WERI-Rb-1 (cell line): Measurements from ENCODE around the gene CLDN7.

Source experiments
- DNase-seq: peaks from one replicate; pipeline ENCODE4 v3.0.0-alpha.2; 2020
- H3K27ac ChIP-seq: fragments of 250-450 bp; sonication (Bioruptor Pico); 2 replicates; pipeline ENCODE4 v1.5.1; 2020; ENCODE audit warnings: mild to moderate bottlenecking, moderate library complexity
- H3K27me3 ChIP-seq: fragments of 250-450 bp; sonication (Bioruptor Pico); 2 replicates; pipeline ENCODE4 v1.5.1; 2021; ENCODE audit warnings: mild to moderate bottlenecking, low read depth, moderate library complexity; ENCODE audit not compliant: insufficient read depth, severe bottlenecking
- H3K36me3 ChIP-seq: fragments of 250-450 bp; sonication (Bioruptor Pico); 2 replicates; pipeline ENCODE4 v1.5.1; 2020; ENCODE audit warnings: mild to moderate bottlenecking, moderate library complexity
- H3K4me3 ChIP-seq: 2 replicates; pipeline ENCODE4 v1.5.1; 2011; ENCODE audit warnings: low read depth, mild to moderate bottlenecking, control low read depth, low read length
- H3K9me3 ChIP-seq: fragments of 250-450 bp; sonication (Bioruptor Pico); 2 replicates; pipeline ENCODE4 v1.5.1; 2021; ENCODE audit warnings: mild to moderate bottlenecking, moderate library complexity; ENCODE audit not compliant: severe bottlenecking
- CTCF ChIP-seq: IDR thresholded peaks from 2 replicates; pipeline ENCODE4 v1.5.1; 2011; ENCODE audit warnings: low read depth, mild to moderate bottlenecking, control low read depth, inconsistent platforms, low read length

The CLDN7 gene

GRCh38 chr17:7252176-7253043 is 9.9 kb downstream of the CLDN7 start, which contains the start of gene ELP5:
ELP5 (plus strand) TSS chr17:7252215; CDS start chr17:7252551, 336 bp downstream.
- Histone ChIP-seq H3K9me3 (no peaks in the 10 kb centered on the region), H3K27ac (peak within 1 kb of the TSS; percentile 98), H3K27me3 (no peaks in the 10 kb centered on the region), H3K4me3 (peak within 1 kb of the TSS; percentile 75), H3K36me3 (peaks cover 48% of the 10 kb centered on the region)
- 0 out of 2 replicates have a peak, but pooled peaks have one; percentile 24 for TF ChIP-seq CTCF
- DNase-seq, result peak; percentile 94

- DNase-seq, result peak; percentile 98
- H3K9me3 ChIP-seq, result no peaks in the 10 kb centered on the region
- peaks cover 46% of the 10 kb centered on the region for H3K36me3 ChIP-seq
- peak within 1 kb of the TSS; percentile 98 for H3K27ac ChIP-seq
- no peak for TF ChIP-seq CTCF
- peak within 1 kb of the TSS; percentile 75 for H3K4me3 ChIP-seq
- H3K27me3 ChIP-seq, result no peaks in the 10 kb centered on the region
These were observed 10.6 kb downstream of the CLDN7 start, which contains the start of gene CTDNEP1 for GRCh38 chr17:7251661-7252175. CTDNEP1 (minus strand) TSS chr17:7251734; CDS start chr17:7251296, 438 bp downstream.

- no peak for TF ChIP-seq CTCF
These were observed 11.3 kb downstream of the CLDN7 start for GRCh38 chr17:7250695-7251627.

GRCh38 chr17:7249830-7250229 is 12.4 kb downstream of the CLDN7 start:
- H3K36me3 ChIP-seq, result peaks cover 46% of the 10 kb centered on the region
- H3K27me3 ChIP-seq, result no peaks in the 10 kb centered on the region
- no peak for TF ChIP-seq CTCF
- no peak overlapping the region for H3K4me3 ChIP-seq
- DNase-seq, result no peak
- H3K27ac ChIP-seq, result no peak overlapping the region; the same call in 1 of the 2 replicates
- no peaks in the 10 kb centered on the region for H3K9me3 ChIP-seq

More at GRCh38 chr17:7250695-7251627, 11.3 kb downstream of the CLDN7 start:
- Histone ChIP-seq H3K4me3 (peak overlapping the region; percentile 75), H3K36me3 (peaks cover 46% of the 10 kb centered on the region), H3K9me3 (no peaks in the 10 kb centered on the region), H3K27me3 (no peaks in the 10 kb centered on the region), H3K27ac (peak overlapping the region; percentile 98)
- DNase-seq, result no peak

GRCh38 chr17:7249214-7249613 is 13.1 kb downstream of the CLDN7 start:
- Histone ChIP-seq H3K27me3 (no peaks in the 10 kb centered on the region), H3K36me3 (peaks cover 46% of the 10 kb centered on the region), H3K9me3 (no peaks in the 10 kb centered on the region), H3K27ac (no peak overlapping the region), H3K4me3 (no peak overlapping the region)
- TF ChIP-seq CTCF, result no peak
- no peak for DNase-seq
